ENCODE data around the gene ETFDH.
"Not testable (repeated sequence)": the region's sequence is repeated elsewhere in the genome, so short reads cannot be mapped to it uniquely, and the experiment has no call there.

Gene ETFDH

GRCh38 chr4:158681629-158682028, 9.5 kb downstream of the ETFDH start:
- no peak for DNase-seq

DNA sequence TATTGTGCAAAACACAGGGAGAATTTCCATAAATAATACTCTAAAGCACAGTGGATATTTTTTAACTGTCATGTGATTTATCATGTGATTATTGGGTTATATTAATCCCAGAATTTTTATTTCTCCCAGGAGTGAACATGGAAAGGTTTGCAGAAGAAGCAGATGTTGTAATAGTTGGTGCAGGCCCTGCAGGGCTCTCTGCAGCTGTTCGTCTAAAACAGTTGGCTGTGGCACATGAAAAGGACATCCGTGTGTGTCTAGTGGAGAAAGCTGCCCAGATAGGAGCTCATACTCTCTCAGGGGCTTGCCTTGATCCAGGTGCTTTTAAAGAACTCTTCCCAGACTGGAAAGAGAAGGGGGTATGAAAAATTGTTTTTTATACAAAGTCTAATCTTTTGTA, 10.0 kb downstream of the ETFDH start:
- no peak for DNase-seq

DNA sequence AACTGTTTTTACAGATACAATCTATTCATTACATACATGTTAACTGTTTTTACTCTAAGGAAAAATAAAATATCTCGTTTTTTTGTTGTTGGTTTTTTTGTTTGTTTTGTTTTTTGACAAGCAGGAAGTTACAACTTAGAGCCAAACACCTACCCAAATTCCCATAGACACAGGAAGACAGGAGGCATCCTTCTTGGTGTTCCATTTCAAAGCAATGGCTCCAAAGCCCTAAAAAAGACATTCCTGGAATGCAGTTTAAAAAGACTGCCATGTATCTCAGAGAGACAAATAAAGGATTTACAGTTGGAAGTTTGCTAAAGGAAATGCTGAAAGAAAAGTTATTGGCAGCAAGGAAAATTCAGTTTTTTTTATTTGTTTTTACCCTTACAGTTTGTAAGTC, 16.7 kb downstream of the ETFDH start:
- DNase-seq: no peak

DNA sequence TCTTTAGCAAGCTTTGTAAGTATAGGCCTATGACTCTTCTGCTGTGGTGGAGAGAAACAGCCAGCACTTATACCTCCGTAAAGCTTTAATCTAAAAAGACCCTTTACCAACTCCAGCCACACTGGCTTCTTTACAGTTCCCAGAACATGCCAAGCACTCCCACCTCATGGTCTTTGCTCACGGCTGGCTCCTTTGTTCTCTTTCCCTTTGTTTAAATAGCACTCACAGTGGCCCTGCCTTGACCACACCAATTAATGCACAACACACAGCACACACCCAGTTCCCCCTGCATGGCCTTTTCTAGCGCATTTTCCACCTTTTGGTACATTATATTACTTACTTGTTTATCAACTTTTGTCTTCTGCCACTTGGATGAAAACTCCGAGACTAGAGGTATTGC, 32.2 kb downstream of the ETFDH start:
- DNase-seq: no peak

GRCh38 chr4:158710814-158711213, 38.7 kb downstream of the ETFDH start:
- no peak for DNase-seq

- DNase-seq: not testable (repeated sequence)
Observed at GRCh38 chr4:158712622-158713021, 40.5 kb downstream of the ETFDH start.

DNA sequence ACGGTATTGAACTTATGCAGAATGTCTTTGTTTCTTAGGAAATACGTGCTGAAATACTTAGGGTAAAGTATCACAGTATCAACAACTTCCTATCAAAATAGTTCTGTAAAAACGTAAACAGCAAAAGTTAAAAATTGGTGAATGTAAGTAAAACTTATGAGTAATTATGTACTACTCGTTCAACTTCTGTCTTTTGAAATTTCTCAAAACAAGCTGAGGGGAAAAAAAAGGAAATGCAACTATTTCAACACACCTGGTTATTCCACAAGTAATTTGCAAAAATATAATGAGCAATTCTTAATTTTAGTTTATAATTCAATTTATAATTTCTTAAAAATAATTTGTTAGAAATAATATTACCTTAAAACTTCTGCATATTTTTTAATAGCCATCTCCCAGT, 42.8 kb downstream of the ETFDH start:
- no peak for DNase-seq

DNA sequence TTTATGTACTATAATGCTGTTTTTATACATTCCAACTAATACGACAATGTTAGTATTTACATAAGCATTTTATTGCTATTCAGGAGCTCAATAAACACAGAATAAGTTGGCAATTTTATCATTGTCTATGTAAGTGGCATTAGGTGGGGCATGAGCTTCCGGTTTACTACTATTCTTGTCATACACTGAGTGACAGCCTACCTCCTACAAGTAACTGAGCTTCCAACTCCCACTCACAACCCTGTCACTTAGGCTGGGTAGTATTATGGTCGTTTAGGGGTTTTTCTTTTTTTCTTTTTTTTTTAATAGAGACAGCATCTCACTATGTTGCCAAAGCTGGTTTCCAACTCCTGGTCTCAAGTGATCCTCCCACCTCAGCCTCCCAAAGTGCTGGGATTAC, 43.7 kb downstream of the ETFDH start:
- no peak for DNase-seq

- DNase-seq: no peak
Observed at GRCh38 chr4:158721680-158722079, 49.6 kb downstream of the ETFDH start.

DNA sequence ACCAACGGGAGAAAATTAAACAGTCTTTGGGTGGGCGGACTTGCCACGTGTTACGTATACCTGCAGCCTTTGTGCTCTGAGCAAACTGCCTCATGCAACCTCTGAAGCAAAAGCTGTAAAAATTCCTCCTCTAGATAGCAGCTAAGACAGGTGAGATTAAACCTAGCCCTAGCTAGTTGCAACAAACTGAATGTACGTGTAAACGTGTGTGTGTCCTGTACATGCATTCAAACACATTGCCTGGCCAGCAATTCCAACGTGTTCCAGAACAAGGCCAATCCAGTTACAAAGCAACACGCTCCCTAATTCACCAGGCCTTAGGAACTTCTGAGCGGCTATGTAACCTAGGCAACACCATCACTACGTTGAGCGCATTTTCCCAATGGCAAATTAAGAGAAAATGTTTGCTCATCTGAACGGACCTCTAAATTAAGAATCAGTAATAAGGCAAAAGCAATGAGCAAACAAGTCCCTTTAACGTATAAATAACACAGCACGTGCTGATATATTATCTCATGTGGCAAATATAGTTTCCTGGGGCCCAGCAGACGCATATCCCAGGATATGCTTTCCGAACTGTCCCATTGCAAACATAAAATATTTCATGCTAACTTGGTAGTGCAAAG, 50.3 kb downstream of the ETFDH start:
- DNase-seq: peak; percentile 6

- DNase-seq: peak; percentile 34
Observed at GRCh38 chr4:158722917-158723793, 51.1 kb downstream of the ETFDH start, which contains the start of gene PPID. Gene PPID, minus strand, starts transcription at chr4:158723396. Its CDS starts 108 bp downstream, at chr4:158723288.

DNA sequence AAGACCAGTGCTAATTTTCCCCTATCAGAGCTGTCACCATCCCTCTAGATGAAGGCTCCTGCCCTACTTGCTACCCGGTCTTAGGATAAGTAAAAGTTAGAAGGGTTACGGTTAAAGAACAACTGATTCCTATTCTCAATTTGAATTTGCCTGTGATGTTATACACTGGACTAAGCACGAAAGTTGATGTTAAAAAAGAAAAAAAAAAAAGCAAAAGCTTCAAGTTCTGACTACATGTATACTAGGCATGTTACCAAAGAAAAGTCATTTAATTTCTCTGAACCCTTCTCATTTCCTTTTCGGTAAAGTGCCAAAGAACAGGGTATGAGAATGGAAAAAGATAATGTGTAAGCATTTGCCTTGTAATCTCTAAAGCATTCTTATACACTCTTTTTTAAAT, 52.5 kb downstream of the ETFDH start:
- no peak for DNase-seq

- no peak for DNase-seq
Observed at GRCh38 chr4:158726633-158727032, 54.5 kb downstream of the ETFDH start.

DNA sequence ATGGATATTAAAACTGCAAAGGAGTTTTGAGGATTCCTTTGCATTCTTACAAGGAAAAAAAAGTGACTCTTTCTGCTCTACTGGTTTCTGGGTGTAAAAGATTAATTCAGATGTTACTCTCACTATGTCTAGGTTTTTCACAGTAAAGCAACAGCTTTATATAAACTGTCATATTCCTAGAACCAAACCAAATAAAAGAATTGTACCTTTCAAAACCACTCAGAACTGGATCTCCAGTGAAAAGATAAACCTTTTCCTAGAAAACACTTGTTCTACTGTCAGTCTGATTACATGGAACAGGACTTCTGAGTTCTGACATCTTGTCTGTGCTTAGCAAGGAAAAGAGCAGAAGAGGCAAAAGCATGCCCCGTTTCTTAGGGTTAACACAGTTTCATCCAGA, 56.1 kb downstream of the ETFDH start:
- no peak for DNase-seq

DNA sequence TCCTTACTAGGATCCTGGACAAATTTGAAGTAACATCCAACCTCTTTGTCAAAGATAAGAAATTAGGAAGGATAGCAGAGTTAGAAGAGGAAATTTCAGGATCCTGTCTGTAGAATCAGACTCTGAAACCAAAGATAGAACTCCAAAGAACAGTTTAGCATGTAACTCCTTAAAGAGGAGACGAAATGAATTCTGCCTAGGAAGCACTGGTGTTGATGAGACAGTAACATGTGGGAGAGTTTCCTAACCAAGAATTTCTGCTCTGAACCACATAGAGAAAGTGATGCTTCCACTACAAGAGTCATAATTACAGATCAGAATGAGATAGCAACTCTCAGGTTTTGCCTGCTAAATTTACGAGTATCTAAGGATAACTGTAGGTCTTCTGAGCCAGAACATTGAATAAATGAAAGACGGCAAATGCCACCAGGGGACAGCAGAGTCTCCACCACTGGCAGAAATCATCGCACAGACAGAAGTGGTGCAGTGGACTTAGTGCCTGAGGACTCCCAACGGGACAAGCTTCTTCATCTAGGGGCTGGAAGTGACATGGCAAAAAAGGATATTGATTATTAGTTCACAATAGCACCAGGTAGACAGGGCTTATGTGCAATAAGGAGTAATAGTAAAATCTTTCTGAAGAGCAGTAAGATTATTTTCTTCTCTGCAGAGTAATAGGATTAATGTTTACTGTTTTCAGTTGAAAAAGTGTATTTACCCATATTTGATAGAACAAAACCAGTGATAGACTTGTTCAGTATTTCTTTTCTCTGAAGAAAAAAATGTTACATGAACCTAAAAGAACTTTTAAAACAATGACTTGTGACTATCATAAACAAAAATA, 57.8 kb downstream of the ETFDH start:
- DNase-seq: peak; percentile 1

DNA sequence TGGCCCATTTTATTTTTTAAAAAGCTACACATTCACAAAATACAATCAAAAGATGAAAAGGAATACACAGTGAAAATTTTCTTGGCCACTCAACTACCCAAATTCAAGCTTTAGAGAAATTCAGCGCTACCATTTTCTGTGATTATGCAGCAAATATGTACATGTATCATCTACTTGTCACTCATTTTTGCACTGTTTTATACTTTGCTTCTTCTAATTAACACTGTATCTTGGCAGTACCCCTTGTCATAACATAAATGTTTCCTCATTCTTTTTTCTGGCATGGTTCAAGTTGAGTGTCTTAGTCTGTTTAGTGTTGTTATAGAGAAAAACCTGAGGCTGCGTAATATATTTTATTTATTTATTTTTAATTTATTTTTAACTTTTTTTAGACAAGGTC, 66.8 kb downstream of the ETFDH start:
- no peak for DNase-seq

DNA sequence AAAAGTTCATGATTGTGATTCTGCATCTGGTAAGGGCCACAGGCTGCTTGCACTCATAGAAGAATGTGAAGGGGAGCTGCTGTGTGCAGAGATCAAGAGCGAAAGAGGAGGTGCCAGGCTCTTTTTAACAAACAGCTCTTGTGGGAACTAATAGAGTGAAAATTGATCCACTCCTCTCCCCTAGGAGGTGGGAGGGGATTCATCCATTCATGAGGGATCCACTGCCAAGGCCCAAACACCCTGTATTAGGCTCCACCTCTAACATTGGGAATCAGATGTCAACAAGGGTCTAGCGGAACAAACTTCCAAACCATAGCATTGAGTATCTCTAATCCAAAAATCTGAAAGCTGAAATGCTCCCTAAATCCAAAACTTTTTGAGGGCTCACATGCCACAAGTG, 67.5 kb downstream of the ETFDH start:
- no peak for DNase-seq

GRCh38 chr4:158741326-158742021, 69.4 kb downstream of the ETFDH start:
- DNase-seq: no peak

GRCh38 chr4:158746537-158746936, 74.4 kb downstream of the ETFDH start:
- not testable (repeated sequence) for DNase-seq

- DNase-seq: no peak
Observed at GRCh38 chr4:158750379-158750778, 78.3 kb downstream of the ETFDH start.

GRCh38 chr4:158754385-158755180, 82.5 kb downstream of the ETFDH start:
- no peak for DNase-seq

- not testable (repeated sequence) for DNase-seq
Observed at GRCh38 chr4:158755819-158756218, 83.7 kb downstream of the ETFDH start.
